ENCODE data around the gene MCF2L.

The MCF2L gene

GRCh38 chr13:112963641-112964040 lies 5.4 kb upstream of the MCF2L start:
- DNase-seq: peak; percentile 43

GRCh38 chr13:112964971-112965492 lies 4.0 kb upstream of the MCF2L start:
- DNase-seq: peak; percentile 59

DNA sequence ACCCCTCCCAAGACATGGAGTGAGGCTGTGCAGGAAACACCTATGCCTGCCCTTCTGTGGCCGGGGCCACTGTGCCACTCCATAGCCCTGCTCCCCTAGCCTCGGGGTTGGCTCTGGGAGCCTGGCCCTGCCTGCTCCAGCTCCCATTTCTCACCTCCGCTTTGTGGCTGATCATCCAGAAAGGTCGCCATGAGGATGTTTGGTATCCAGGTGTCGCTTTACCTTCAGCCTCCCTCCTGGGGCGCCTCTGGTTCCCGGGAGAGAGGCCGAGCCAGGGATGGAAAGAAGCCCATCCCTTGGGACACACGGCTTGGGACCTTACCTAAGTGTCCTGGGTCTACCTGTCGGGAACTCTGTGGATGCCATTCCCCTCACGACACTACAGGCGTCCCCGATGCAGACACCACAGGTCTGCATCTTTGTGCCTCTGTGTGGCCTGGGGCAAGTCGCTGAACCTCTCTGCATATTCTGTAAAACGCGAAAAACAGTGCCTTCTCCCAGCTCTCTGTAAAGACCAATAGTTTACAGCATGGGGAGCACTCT lies 3.4 kb upstream of the MCF2L start:
- no peak for DNase-seq

DNA sequence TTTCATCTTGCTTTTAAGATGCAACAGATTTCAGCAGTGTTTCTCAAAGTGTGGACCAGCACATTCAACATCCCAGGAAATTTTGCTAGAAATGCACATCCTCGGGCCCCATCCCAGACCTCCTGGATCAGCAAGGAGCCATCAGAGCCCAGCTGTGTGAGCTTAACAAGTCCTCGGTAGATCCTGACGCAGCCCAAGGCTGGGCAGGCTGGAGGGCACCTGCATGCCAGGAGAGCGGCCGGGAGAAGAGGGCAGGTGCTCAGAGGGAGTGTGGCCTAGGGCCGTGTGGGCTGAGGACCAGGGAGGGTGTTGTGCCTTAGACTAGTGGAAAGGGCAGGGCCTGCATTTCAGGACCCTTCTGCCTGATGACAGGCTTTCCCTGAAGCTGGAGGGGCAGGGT lies 2.2 kb upstream of the MCF2L start:
- DNase-seq: no peak

DNA sequence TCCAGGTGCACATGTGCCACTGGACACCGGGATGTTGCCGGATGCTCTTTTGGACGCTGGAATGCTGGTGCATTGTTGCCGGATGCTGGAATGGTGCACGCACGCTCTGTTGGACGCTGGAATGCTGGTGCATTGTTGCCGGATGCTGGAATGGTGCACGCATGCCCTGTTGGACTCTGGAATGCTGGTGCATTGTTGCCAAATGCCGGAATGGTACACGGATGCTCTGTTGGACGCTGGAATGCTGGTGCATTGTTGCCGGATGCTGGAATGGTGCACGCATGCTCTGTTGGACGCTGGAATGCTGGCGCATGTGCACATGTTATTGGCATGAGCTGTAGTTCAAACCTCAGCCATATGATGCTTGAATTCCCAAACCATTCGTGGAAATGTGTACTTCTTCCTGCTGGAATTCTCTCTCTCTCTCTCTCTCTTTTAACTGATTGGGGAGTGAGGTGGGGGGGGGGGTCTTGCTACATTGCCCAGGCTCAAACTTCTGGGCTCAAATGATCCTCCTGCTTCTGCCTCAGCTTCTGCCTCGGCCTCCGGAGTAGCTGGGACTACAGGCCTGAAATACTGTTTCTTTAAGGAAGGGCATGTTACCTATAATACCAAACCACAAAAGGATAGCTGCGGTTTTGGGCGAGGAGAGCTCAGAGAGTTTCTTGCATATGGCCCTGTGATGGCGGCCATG lies 1.2 kb upstream of the MCF2L start:
- no peak for DNase-seq

- peak; percentile 77 for DNase-seq
Measured at GRCh38 chr13:112968380-112968909, 569 bp upstream of the MCF2L start.

DNA sequence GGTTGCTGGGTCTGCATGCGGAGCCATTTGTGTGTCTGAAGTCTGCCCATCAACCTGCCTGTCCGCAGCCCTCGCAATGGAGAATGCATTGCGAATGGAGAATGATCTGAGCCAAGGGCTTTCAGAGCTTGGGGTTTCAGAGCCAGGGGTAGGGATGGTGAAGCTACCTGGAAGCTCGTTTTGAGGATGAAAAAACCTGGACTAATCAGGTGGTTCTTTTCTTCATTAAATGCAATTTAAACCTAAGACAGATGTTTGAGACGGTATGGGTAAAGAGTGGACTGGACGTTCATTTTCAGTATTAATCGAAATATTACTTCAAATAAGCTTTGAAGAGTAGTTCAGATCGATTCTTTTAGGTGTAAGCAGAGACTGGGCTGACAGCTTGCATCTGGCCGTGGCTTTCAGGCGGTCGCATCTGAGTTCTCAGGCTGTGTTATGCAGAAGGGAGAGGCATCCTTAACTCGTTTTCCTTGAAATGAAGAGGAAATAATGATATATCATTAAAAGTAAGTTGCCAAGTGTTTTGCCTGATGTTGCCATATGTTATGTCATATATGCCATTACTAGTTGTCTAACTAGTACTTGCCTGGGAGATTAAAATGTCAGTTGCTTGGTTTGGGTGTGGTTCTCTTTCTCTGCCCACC lies 801 bp downstream of the MCF2L start:
- DNase-seq: no peak

GRCh38 chr13:112970552-112971287 lies 1.7 kb downstream of the MCF2L start:
- no peak for DNase-seq

DNA sequence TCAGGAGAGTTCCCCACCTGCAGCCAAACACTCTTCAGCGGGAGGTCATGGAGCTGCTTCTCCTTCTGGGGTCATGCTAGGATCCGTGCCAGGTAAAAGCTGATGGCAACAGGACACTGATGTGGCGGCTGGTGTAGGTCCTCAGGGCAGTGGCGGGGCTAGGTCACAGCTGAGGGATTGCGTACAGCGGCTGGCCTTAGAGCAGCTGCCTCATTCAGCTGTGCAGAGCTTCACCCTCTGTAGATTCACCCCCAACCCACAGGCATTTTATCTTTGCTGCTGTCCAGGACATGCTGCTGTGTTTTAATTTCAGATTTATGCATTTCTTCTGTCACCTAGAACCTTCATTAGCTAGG lies 2.3 kb downstream of the MCF2L start:
- DNase-seq: no peak

- DNase-seq: no peak
Measured at GRCh38 chr13:112972258-112972657, 3.2 kb downstream of the MCF2L start.

DNA sequence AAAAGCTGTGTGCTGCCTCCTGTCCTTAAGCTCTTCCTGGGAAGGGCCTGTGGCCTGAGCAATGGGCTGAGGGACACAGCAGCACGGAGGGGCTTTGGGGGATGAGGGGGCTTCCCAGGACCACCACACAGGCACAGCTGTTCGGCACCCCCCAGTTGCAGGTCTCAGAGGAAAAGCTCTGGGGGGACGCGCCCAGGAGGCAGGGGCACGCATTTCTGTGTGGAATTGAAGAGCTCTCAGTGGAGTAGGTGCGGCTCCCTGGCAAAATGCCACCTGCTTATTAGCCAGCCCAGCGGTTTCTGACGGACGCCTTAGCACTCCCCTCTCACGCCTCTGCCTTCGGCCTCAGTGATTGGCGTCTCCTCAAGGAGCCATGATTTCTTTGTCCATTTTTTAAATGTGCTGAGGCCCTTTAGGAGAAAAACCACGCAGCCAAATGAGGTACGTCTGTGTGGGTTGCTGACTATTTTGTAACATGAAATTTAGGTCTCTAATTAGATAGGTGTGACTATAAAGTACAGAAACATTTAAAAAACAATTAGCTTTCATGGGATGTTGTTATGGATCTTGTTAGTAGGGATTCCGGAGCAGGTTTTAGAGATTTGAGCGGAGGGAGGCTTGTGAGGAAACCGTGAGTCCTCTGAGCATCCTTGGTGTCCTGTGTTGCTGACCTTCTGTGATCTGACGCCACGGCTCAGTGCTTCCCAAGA lies 4.0 kb downstream of the MCF2L start:
- no peak for DNase-seq

GRCh38 chr13:112973577-112973951 lies 4.5 kb downstream of the MCF2L start:
- no peak for DNase-seq

- no peak for DNase-seq
Measured at GRCh38 chr13:112974125-112974524, 5.1 kb downstream of the MCF2L start.

DNA sequence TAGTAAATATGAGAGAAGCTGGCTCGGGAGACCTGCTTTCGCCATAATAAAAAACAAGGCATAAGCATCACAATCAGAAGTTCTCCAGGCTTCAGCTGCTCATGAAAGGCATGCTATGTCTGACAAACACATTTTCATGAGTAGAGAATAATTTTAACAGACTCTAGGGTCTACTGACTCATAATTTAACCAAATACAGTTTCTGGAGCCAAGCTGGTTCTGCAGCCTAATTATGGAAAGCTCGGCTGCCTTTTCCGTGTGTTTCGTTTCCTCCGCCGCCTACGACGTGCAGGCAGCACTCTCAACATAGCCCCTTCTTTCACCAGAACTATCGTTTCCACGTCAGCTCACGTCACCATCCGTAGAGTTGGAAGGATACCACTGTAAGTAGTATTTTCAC lies 5.7 kb downstream of the MCF2L start:
- DNase-seq: no peak

GRCh38 chr13:112975401-112975939 lies 6.5 kb downstream of the MCF2L start:
- DNase-seq: no peak

DNA sequence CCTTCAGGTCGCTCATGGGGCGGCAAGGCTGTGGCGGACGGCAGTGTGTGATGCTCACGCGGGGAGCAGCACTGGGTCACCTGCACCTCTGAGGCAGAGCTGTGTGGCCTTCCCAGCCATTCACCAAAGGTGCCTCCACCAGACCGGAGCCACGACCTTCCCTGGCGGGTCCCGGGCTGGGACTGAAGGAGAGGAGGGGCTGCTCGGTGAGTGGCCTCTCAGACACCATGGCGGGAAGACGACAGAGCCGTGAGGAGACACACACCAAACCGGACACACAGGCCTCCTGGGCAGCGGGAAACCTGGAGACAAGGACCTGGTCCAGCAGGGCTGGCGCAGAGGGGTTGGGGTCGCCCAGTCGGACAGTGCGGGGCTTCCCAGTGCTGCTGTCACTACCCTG lies 7.5 kb downstream of the MCF2L start:
- no peak for DNase-seq

DNA sequence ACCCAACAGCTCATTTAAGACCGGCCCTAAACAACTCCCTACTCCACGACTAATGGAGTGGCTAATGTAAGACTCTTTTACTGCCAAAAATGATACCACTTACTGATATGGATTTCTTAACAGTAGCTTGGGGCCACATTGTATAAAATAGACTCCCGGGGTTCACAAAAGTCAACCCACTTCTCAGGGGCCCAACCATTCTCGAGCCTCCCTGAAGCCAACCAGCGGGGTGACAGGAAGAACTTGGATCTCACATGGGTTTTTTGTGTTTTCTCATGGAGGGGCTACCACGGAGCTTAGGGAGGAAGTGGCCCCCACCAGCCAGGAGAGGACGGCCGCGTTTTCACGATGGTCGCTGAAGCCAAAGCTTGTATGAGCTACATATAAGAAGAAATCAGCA lies 8.1 kb downstream of the MCF2L start:
- no peak for DNase-seq

DNA sequence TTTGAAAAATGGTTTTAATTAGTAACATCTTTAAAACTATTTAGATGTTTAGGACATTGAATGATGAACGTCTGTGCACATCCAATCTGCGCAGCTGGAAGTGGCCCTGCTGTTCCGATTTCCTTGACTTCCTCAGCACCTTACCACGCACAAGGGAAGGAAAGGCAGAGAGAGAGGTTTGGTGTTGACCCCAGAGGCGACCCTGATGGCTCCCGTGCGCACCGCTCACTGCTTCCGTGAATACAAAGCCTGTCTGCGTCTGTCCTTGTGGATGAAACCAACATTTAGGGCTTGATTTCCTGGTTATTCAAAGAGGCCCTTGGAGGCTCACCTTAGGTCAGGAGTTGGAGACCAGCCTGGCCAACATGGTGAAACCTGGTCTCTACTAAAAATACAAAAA lies 8.5 kb downstream of the MCF2L start:
- DNase-seq: no peak

DNA sequence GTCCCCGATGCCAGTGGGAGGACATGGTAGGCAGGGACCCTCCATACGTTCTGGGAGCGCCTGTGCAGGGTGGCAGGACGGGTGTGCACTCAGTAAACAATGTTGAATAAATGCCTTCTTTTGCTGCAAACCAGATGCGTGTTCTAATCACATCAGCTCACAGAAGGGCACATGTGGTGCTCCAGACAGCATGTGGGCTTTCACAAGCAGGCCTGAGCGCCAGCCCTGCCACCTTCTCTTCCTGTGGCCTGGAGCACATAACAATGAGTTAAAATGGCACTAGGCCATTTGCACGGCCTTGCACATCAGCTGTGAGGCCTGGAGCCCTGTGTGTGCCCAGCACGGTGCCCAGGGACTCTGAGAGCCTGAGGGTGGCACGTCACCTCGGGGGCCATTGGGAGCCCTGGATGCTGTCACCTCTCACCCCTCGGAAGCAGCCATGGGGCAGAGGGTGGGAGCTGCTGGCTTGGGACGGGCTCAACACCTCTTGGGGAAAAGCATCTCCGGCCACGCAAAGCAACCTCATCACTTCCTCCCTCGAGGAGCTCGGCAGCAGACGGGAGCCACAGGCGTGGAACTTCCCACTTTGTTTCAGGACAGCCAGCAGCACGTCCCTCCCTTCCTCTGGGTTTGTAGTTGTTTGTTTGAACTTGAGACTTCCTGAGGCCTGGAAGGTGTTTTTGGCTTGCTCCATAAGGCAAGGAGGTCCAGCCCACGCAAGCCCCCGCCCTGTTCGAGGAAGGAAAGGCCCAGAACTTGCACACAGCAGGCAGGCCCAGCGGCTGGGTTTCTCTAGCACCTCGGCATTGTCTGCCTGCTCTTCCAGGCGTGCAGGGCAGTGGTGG lies 9.8 kb downstream of the MCF2L start:
- DNase-seq: no peak

DNA sequence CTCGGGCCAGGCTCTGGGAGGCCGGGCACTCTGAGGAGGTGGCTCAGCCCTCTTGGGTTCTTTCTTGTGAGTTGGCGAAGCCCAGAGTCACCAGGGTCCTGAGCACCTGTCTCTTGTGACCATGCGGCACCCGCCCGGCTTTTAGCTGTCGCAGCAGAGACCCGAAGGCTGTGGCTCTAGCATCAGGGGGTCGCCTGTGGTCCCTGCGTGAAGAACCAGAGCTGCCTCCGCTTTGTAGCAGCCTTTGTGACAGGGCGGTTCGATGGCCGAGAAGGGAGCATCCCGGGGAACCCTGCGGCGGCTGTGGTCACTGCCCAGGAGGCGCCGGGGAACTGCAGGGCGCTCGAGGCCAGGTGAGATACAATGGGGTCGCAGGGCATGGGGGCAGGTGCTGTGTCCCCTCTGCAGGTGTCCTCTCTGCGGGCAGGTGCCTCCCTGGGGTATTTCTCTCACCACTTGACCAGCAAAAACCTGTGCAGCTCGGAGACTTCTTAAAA lies 10.4 kb downstream of the MCF2L start:
- no peak for DNase-seq

DNA sequence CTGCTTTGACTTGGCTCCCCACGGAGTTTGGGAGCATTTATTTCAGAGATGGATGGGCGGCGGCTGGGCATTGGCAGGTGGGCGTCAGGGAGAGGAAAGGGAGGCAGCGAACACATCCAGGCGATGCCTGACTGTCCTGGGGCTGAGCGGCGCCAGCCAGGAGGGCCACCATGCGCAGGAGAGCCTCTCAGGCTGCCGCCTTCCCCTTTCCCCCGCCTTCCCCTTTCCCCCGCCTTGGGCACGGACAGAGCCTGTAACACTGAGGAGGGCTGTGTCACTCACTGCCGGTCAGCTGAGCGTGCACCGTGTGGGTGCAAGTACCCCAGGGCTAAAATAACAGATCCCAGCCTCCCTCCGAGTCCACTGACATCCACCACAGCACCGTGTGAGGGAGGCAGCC lies 11.4 kb downstream of the MCF2L start:
- no peak for DNase-seq

All from activated effector memory CD4-positive, alpha-beta T cell treated with anti-CD3 and anti-CD28 coated beads, Interleukin-2, amount 50 U/mL, for 16 hours (primary cell).